ENCODE results near the gene OXLD1. TPM values are rescaled to one million over a fixed set of nuclear protein-coding genes. Genes with fewer than 3 reads are reported as not detected.

Gene OXLD1
- total RNA-seq, 1 experiment from 2014 or later = 37.0 TPM

DNA sequence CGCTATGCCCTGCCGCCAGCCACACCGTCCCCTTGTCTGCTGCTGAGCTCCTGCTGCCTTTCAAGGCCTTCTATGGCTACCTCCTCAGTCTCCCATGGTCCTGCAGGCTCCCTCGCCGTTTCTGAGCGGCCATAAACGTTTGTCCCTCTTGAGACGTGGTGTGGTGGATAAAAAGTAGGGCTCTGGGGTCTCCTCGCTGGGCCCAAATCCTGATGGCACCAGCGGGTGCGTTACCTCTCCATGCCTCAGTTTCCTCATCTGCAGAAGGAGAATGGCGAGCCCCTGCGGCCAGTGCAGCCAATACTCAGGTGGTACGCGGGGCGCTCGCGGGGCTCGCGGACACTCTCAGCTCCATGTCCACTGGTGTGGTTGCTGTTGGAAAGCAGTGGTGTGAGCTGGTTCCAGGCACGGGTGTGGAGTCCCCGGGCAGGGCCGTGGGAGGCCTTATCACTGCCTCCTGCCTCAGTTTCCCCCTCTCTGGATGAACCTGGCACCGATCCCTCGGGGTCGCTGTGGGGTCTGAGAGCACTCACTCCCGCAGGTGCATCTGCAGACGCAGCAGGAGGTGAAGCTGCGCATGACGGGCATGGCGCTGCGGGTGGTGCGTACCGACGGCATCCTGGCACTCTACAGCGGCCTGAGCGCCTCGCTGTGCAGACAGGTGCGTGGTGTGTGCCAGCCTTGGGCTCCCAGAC is 48.2 kb upstream of the OXLD1 start:
- Histone ChIP-seq H3K27me3 (replicated peaks; ENCODE audit: control insufficient read depth, insufficient read depth, low read length) (no peaks in the 10 kb centered on the region), H3K36me3 (ENCODE audit: control insufficient read depth, insufficient read depth, low read length) (no peaks in the 10 kb centered on the region; the same call in none of the 2 replicates), H3K4me3 (ENCODE audit: low read depth, low read length) (no peak overlapping the region), H3K9me3 (no peaks in the 10 kb centered on the region), H3K4me1 (peaks cover 27% of the 10 kb centered on the region)
- ChIA-PET CTCF (no interaction called here), POLR2A (interaction anchor here (0.7 kb wide), 1 partner anchor 11 kb away, joined by 4 read pairs; the partner anchor contains the start of gene MRPL12)
- DNase-seq = no peak
- Mint-ChIP-seq H3K27ac (ENCODE audit: unreplicated experiment) (no peak overlapping the region), H3K27me3 (ENCODE audit: insufficient read depth, unreplicated experiment) (no peaks in the 10 kb centered on the region), H3K9me3 (ENCODE audit: unreplicated experiment) (no peaks in the 10 kb centered on the region), H3K36me3 (ENCODE audit: insufficient read depth, unreplicated experiment) (peaks cover 67% of the 10 kb centered on the region), H3K4me3 (ENCODE audit: unreplicated experiment) (peak overlapping the region; percentile 98), H3K4me1 (ENCODE audit: low read depth, unreplicated experiment) (peaks cover 9% of the 10 kb centered on the region)
- intact Hi-C loops (cut with micrococcal nuclease; ENCODE audit: unreplicated experiment) = no loop called here
- no TSS peak for BruUV-seq (replicated peaks)
- TF ChIP-seq, protein P1, sequence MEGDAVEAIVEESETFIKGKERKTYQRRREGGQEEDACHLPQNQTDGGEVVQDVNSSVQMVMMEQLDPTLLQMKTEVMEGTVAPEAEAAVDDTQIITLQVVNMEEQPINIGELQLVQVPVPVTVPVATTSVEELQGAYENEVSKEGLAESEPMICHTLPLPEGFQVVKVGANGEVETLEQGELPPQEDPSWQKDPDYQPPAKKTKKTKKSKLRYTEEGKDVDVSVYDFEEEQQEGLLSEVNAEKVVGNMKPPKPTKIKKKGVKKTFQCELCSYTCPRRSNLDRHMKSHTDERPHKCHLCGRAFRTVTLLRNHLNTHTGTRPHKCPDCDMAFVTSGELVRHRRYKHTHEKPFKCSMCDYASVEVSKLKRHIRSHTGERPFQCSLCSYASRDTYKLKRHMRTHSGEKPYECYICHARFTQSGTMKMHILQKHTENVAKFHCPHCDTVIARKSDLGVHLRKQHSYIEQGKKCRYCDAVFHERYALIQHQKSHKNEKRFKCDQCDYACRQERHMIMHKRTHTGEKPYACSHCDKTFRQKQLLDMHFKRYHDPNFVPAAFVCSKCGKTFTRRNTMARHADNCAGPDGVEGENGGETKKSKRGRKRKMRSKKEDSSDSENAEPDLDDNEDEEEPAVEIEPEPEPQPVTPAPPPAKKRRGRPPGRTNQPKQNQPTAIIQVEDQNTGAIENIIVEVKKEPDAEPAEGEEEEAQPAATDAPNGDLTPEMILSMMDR (IDR thresholded peaks at IDR 0.05; ENCODE audit: insufficient read depth in 1 of 2, low read depth in 1 of 2, low read length in 1 of 2, severe bottlenecking in 1 of 2, unreplicated experiment in 1 of 2) = no peak

DNA sequence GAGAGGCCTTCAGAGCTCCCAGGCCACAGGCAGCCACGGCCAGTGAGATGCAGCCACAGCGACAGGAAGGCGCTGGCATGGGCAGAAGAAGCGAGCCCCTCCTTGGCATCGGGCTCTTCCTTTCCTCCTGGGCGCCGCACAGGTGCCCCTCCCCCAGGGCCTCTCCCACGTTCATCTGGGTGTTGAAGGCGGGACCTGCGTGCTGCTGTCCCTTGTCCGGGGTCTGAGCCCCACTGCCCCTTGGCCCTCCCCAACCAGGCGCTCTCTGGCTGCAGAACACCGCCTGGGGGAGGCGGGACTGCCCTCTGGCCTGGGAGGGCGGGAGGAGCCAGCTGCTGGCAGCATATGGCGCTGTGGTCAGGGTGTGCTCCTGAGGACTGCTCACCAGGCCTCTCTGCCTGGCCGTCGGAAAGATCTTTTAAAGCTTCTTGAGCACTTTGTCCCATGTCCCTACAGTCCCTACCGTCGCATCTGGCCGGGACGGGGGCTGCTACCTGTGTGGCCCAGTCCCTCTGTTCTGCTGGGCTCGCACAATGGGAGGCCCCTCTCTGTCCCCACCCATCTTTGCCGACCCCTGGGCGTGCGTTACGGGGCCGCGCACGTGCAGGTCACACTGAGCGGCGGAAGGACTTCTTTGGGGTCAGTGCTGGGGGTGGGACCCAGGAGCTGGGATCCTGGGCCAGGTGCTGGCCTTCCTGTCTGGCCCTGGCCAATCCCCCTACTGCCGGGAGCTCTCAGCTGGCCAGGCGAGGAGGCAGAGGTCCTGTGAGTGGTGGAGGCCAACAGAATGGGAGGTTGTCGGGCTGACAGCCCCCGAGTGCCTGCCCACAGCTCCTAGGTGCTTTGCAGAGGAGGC is 47.4 kb upstream of the OXLD1 start:
- Histone ChIP-seq H3K4me1 (peaks cover 31% of the 10 kb centered on the region), H3K9me3 (no peaks in the 10 kb centered on the region), H3K36me3 (ENCODE audit: control insufficient read depth, insufficient read depth, low read length) (no peaks in the 10 kb centered on the region; the same call in none of the 2 replicates), H3K27me3 (replicated peaks; ENCODE audit: control insufficient read depth, insufficient read depth, low read length) (no peaks in the 10 kb centered on the region), H3K4me3 (ENCODE audit: low read depth, low read length) (peak overlapping the region; percentile 65)
- H3K36me3 Mint-ChIP-seq (ENCODE audit: insufficient read depth, unreplicated experiment) = peaks cover 65% of the 10 kb centered on the region
- H3K27ac Mint-ChIP-seq (ENCODE audit: unreplicated experiment) = peak overlapping the region; percentile 91
- peak in 1 of 2 experiments; percentile 54 for DNase-seq
- peaks cover 9% of the 10 kb centered on the region for H3K4me1 Mint-ChIP-seq (ENCODE audit: low read depth, unreplicated experiment)
- H3K27me3 Mint-ChIP-seq (ENCODE audit: insufficient read depth, unreplicated experiment) = no peaks in the 10 kb centered on the region
- intact Hi-C loops (cut with micrococcal nuclease; ENCODE audit: unreplicated experiment) = no loop called here
- BruUV-seq (replicated peaks) = no TSS peak
- peak overlapping the region; percentile 98 for H3K4me3 Mint-ChIP-seq (ENCODE audit: unreplicated experiment)
- no peaks in the 10 kb centered on the region for H3K9me3 Mint-ChIP-seq (ENCODE audit: unreplicated experiment)
- ChIA-PET CTCF (interaction anchor here (1.5 kb wide), 1 partner anchor 246 kb away, joined by 6 read pairs; no protein-coding TSS in a partner anchor), POLR2A (interaction anchor here (0.7 to 1.5 kb wide), 2 partner anchors 8 to 11 kb away, joined by 4 to 10 read pairs; partner anchors contain the start of gene MRPL12)
- TF ChIP-seq, protein P1 (IDR thresholded peaks at IDR 0.05; ENCODE audit: insufficient read depth in 1 of 2, low read depth in 1 of 2, low read length in 1 of 2, severe bottlenecking in 1 of 2, unreplicated experiment in 1 of 2) = no peak

DNA sequence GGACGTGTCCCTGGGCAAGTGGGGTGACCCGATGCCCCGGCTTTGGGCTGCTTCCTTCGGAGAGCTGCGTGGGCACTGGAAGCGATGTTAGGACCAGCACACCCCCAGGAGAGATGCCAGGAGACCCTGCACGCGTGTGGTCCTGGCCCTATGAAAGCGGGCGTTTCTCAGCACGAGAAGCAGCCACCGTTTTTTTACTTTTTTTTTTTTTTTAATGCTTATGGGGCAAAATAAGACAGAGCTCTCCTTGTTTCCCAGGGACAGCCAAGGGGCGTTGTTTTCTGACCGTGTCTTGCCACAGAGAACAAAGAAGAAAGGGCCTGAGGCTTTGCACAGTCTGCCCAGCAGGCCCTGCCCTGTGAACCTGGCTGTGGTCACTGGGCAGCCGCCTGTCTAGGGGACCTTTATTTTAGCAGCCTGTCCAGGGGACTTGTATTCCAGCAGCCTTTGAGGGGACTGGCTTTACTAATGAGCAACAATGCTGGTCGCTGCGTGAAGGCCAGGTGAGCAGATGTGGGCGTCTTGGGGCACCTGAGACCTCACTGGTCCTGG is 46.7 kb upstream of the OXLD1 start:
- TF ChIP-seq, protein P1 (IDR thresholded peaks at IDR 0.05; ENCODE audit: insufficient read depth in 1 of 2, low read depth in 1 of 2, low read length in 1 of 2, severe bottlenecking in 1 of 2, unreplicated experiment in 1 of 2) = no peak
- no TSS peak for BruUV-seq (replicated peaks)
- H3K9me3 ChIP-seq = no peaks in the 10 kb centered on the region
- Mint-ChIP-seq H3K36me3 (ENCODE audit: insufficient read depth, unreplicated experiment) (peaks cover 64% of the 10 kb centered on the region), H3K9me3 (ENCODE audit: unreplicated experiment) (no peaks in the 10 kb centered on the region), H3K27ac (ENCODE audit: unreplicated experiment) (peak overlapping the region; percentile 91), H3K4me1 (ENCODE audit: low read depth, unreplicated experiment) (peaks cover 9% of the 10 kb centered on the region), H3K4me3 (ENCODE audit: unreplicated experiment) (peak overlapping the region; percentile 98), H3K27me3 (ENCODE audit: insufficient read depth, unreplicated experiment) (no peaks in the 10 kb centered on the region)
- no peaks in the 10 kb centered on the region; the same call in none of the 2 replicates for H3K36me3 ChIP-seq (ENCODE audit: control insufficient read depth, insufficient read depth, low read length)
- H3K4me3 ChIP-seq (ENCODE audit: low read depth, low read length) = peak overlapping the region; percentile 65
- ChIA-PET CTCF (interaction anchor here (1.5 kb wide), 1 partner anchor 246 kb away, joined by 6 read pairs; no protein-coding TSS in a partner anchor), POLR2A (interaction anchor here (1.5 to 2.1 kb wide), 2 partner anchors 9 to 10 kb away, joined by 10 to 11 read pairs; partner anchors contain the start of gene MRPL12)
- H3K4me1 ChIP-seq = peaks cover 31% of the 10 kb centered on the region
- intact Hi-C loops (cut with micrococcal nuclease; ENCODE audit: unreplicated experiment) = no loop called here
- DNase-seq = peak in 1 of 2 experiments; percentile 37
- H3K27me3 ChIP-seq (replicated peaks; ENCODE audit: control insufficient read depth, insufficient read depth, low read length) = no peaks in the 10 kb centered on the region
